H1 (cell line): ENCODE results near the gene DYNLT1. TPM values are rescaled to one million over a fixed set of nuclear protein-coding genes. Genes with fewer than 3 reads are reported as not detected.

ENCODE experiments used
- ASH2L ChIP-seq: fragments of 200-600, 300-600 bp; sonication (generic); IDR thresholded peaks from one replicate; pipeline ENCODE4 v1.7.1; 2017; ENCODE audit warnings: low read length
- EZH2 ChIP-seq: fragments of 200-600 bp; sonication (generic); IDR thresholded peaks from 2 replicates; pipeline ENCODE4 v1.7.1; 2012; ENCODE audit warnings: low read depth, mild to moderate bottlenecking, moderate library complexity, low read length, inconsistent platforms; ENCODE audit not compliant: severe bottlenecking
- MAFK ChIP-seq: IDR thresholded peaks from 2 replicates; pipeline ENCODE4 v1.6.1; 2012; ENCODE audit warnings: low read depth, mild to moderate bottlenecking, improper control_type of control experiment, low read length
- NRF1 ChIP-seq: IDR thresholded peaks from 2 replicates; pipeline ENCODE4 v1.6.1; 2011; ENCODE audit warnings: mild to moderate bottlenecking, low read depth, low read length, improper control_type of control experiment
- POLR2AphosphoS5 ChIP-seq: IDR thresholded peaks from 2 replicates; pipeline ENCODE4 v1.6.1; 2011; ENCODE audit warnings: low read depth, low read length
- RNF2 ChIP-seq: fragments of 200-900, 300-1000 bp; sonication (generic); IDR thresholded peaks from 2 replicates; pipeline ENCODE4 v1.7.1; 2016; ENCODE audit warnings: borderline replicate concordance, low read depth, mild to moderate bottlenecking, antibody characterized with exemption, low read length; ENCODE audit not compliant: poor library complexity, severe bottlenecking; ENCODE audit errors: missing control alignments
- polyA plus RNA-seq, 7 experiments: library from polyadenylated mRNA; depleted of rRNA in 3 of 7; stranded (reverse) in 5 of 7; unstranded in 2 of 7; fragments of >200 nt in 5 of 7; fragments of 200-250 nt in 2 of 7; gene quantifications; 1 replicate in 5 of 7; 2 replicates in 1 of 7; 4 replicates in 1 of 7; pipeline versions ENCODE4 v1.2.1 to v1.2.3, GENCODE V29; 2011 to 2013; ENCODE audit warnings: missing spikeins in 2 of 7, mixed read lengths in 2 of 7
- total RNA-seq: library from RNA; stranded (reverse); fragmentation: NEBNext Ultra II Directional; extraction: Animal tissue kit (Norgen Biotek cat#: 25700); gene quantifications from 2 replicates; pipeline ENCODE4 v1.2.1, GENCODE V29; 2021
- TF ChIP-seq, protein P1 (sequence below): fragments of 300-600 bp; sonication (generic); IDR thresholded peaks from 2 replicates; pipeline ENCODE4 v1.7.1; 2012; ENCODE audit warnings: low read length, moderate library complexity, mild to moderate bottlenecking, inconsistent platforms; ENCODE audit not compliant: insufficient replicate concordance
- TF ChIP-seq, protein P2 (sequence below), 3 experiments: IDR thresholded peaks; 1 replicate in 2 of 3; 2 replicates in 1 of 3; pipeline versions ENCODE4 v1.5.1 to v1.6.1; 2011; ENCODE audit warnings: low read length in 3 of 3, mild to moderate bottlenecking in 3 of 3, inconsistent platforms in 2 of 3, low read depth in 1 of 3, moderate library complexity in 1 of 3; ENCODE audit not compliant: insufficient read depth in 1 of 3; ENCODE audit errors: control extremely low read depth in 1 of 3

The DYNLT1 gene
- total and polyA plus RNA-seq, 2 of the 8 experiments (the other 6 are each of a cell fraction or from before 2014, with no cell fraction given) = 119 to 245 TPM

DNA sequence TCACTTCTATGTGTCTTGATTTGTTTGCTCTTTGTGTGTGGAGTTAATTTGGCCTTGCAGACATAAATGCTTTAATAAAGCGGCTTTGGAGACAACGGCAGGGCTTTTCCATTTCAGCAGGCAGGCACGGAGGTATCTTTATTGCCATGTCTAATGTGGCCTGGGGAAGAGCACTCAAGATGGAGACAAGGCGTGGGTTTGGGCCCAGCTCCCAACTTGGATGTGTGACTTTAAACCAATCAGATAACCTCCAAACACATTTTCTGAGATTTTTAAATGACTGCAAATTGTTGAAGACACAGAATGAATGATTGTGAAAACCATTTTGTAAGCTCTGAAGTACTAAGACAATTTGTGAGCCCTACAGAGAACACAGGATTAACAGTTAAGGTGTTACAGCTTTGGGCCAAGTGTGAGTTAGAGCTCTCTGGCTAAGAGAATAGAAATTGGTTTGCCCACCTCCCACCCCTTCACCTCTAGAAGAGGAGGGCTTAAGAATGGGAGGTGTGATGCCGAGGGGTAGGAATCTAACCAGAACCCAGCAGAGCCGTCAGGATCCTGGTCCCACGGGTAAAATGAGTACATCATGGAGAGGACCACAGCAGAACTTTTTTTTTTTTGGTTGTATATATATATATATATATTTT is 9.0 kb downstream of the DYNLT1 start (continued):
- TF ChIP-seq, protein P1, sequence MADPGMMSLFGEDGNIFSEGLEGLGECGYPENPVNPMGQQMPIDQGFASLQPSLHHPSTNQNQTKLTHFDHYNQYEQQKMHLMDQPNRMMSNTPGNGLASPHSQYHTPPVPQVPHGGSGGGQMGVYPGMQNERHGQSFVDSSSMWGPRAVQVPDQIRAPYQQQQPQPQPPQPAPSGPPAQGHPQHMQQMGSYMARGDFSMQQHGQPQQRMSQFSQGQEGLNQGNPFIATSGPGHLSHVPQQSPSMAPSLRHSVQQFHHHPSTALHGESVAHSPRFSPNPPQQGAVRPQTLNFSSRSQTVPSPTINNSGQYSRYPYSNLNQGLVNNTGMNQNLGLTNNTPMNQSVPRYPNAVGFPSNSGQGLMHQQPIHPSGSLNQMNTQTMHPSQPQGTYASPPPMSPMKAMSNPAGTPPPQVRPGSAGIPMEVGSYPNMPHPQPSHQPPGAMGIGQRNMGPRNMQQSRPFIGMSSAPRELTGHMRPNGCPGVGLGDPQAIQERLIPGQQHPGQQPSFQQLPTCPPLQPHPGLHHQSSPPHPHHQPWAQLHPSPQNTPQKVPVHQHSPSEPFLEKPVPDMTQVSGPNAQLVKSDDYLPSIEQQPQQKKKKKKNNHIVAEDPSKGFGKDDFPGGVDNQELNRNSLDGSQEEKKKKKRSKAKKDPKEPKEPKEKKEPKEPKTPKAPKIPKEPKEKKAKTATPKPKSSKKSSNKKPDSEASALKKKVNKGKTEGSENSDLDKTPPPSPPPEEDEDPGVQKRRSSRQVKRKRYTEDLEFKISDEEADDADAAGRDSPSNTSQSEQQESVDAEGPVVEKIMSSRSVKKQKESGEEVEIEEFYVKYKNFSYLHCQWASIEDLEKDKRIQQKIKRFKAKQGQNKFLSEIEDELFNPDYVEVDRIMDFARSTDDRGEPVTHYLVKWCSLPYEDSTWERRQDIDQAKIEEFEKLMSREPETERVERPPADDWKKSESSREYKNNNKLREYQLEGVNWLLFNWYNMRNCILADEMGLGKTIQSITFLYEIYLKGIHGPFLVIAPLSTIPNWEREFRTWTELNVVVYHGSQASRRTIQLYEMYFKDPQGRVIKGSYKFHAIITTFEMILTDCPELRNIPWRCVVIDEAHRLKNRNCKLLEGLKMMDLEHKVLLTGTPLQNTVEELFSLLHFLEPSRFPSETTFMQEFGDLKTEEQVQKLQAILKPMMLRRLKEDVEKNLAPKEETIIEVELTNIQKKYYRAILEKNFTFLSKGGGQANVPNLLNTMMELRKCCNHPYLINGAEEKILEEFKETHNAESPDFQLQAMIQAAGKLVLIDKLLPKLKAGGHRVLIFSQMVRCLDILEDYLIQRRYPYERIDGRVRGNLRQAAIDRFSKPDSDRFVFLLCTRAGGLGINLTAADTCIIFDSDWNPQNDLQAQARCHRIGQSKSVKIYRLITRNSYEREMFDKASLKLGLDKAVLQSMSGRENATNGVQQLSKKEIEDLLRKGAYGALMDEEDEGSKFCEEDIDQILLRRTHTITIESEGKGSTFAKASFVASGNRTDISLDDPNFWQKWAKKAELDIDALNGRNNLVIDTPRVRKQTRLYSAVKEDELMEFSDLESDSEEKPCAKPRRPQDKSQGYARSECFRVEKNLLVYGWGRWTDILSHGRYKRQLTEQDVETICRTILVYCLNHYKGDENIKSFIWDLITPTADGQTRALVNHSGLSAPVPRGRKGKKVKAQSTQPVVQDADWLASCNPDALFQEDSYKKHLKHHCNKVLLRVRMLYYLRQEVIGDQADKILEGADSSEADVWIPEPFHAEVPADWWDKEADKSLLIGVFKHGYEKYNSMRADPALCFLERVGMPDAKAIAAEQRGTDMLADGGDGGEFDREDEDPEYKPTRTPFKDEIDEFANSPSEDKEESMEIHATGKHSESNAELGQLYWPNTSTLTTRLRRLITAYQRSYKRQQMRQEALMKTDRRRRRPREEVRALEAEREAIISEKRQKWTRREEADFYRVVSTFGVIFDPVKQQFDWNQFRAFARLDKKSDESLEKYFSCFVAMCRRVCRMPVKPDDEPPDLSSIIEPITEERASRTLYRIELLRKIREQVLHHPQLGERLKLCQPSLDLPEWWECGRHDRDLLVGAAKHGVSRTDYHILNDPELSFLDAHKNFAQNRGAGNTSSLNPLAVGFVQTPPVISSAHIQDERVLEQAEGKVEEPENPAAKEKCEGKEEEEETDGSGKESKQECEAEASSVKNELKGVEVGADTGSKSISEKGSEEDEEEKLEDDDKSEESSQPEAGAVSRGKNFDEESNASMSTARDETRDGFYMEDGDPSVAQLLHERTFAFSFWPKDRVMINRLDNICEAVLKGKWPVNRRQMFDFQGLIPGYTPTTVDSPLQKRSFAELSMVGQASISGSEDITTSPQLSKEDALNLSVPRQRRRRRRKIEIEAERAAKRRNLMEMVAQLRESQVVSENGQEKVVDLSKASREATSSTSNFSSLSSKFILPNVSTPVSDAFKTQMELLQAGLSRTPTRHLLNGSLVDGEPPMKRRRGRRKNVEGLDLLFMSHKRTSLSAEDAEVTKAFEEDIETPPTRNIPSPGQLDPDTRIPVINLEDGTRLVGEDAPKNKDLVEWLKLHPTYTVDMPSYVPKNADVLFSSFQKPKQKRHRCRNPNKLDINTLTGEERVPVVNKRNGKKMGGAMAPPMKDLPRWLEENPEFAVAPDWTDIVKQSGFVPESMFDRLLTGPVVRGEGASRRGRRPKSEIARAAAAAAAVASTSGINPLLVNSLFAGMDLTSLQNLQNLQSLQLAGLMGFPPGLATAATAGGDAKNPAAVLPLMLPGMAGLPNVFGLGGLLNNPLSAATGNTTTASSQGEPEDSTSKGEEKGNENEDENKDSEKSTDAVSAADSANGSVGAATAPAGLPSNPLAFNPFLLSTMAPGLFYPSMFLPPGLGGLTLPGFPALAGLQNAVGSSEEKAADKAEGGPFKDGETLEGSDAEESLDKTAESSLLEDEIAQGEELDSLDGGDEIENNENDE = no peak
- TF ChIP-seq EZH2 (no peak), MAFK (no peak), ASH2L (no peak), POLR2AphosphoS5 (no peak), NRF1 (no peak), RNF2 (no peak)
- TF ChIP-seq, protein P2, sequence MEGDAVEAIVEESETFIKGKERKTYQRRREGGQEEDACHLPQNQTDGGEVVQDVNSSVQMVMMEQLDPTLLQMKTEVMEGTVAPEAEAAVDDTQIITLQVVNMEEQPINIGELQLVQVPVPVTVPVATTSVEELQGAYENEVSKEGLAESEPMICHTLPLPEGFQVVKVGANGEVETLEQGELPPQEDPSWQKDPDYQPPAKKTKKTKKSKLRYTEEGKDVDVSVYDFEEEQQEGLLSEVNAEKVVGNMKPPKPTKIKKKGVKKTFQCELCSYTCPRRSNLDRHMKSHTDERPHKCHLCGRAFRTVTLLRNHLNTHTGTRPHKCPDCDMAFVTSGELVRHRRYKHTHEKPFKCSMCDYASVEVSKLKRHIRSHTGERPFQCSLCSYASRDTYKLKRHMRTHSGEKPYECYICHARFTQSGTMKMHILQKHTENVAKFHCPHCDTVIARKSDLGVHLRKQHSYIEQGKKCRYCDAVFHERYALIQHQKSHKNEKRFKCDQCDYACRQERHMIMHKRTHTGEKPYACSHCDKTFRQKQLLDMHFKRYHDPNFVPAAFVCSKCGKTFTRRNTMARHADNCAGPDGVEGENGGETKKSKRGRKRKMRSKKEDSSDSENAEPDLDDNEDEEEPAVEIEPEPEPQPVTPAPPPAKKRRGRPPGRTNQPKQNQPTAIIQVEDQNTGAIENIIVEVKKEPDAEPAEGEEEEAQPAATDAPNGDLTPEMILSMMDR (IDR thresholded peaks at IDR 0.05; ENCODE audit: control extremely low read depth in 1 of 3, insufficient read depth in 1 of 3, low read depth in 1 of 3, low read length in 3 of 3) = no peak
